SK-N-SH (cell line): ENCODE results near the gene IL15RA. TPM values are rescaled to one million over a fixed set of nuclear protein-coding genes. Genes with fewer than 3 reads are reported as not detected.

Source experiments
- CTCF ChIA-PET: fragments of 300-600, 350-600 bp; formaldehyde crosslinking; extraction: SDS; loops from one replicate; lab custom pipeline; 2021; lab: Yijun Ruan, JAX
- POLR2A ChIA-PET: fragments of 350-600 bp; sonication (Branson Sonifier 250); formaldehyde crosslinking; extraction: SDS; loops from one replicate; lab custom pipeline; 2020; ENCODE audit warnings: antibody characterized with exemption, inconsistent platforms; lab: Yijun Ruan, JAX
- DNase-seq: peaks from one replicate; pipeline ENCODE4 v3.0.0; 2012
- H2AFZ ChIP-seq: fragments of 200-600 bp; sonication (generic); 2 replicates; pipeline ENCODE4 v1.8.1; 2016; ENCODE audit warnings: antibody characterized with exemption, mild to moderate bottlenecking, low read depth
- H3F3A ChIP-seq: fragments of 200-600 bp; sonication (generic); replicated peaks from 2 replicates; pipeline ENCODE3; 2016; ENCODE audit warnings: antibody characterized with exemption, mild to moderate bottlenecking; ENCODE audit not compliant: insufficient read depth
- H3K27ac ChIP-seq, 2 experiments: fragments of 200-500 bp in 1 of 2; fragments of 200-600 bp in 1 of 2; sonication (Bioruptor generic) in 1 of 2; sonication (generic), shearing (Covaris generic) in 1 of 2; 2 replicates each; pipeline versions ENCODE4 v1.5.1 to v1.6.1; 2014 to 2016; ENCODE audit warnings: low read depth in 2 of 2, inconsistent platforms in 1 of 2, low read length in 1 of 2, mild to moderate bottlenecking in 1 of 2, mixed read lengths in 1 of 2
- H3K27me3 ChIP-seq: fragments of 200-600 bp; sonication (generic), shearing (Covaris generic); 2 replicates; pipeline ENCODE4 v1.6.1; 2016; ENCODE audit warnings: mixed run types; ENCODE audit not compliant: insufficient read depth
- H3K36me3 ChIP-seq, 2 experiments: fragments of 200-500 bp in 1 of 2; fragments of 200-600 bp in 1 of 2; sonication (Bioruptor generic) in 1 of 2; sonication (generic) in 1 of 2; replicated peaks in 1 of 2; 2 replicates each; pipeline versions ENCODE3 to v1.5.1; 2014 to 2016; ENCODE audit warnings: low read length in 1 of 2, mild to moderate bottlenecking in 1 of 2; ENCODE audit not compliant: insufficient read depth in 2 of 2, control insufficient read depth in 1 of 2
- H3K4me1 ChIP-seq, 2 experiments: fragments of 200-500 bp in 1 of 2; fragments of 200-600 bp in 1 of 2; sonication (Bioruptor generic) in 1 of 2; sonication (generic), shearing (Covaris generic) in 1 of 2; 2 replicates each; pipeline versions ENCODE4 v1.5.1 to v1.6.1; 2014 to 2016; ENCODE audit warnings: low read depth in 1 of 2, low read length in 1 of 2, mixed run types in 1 of 2; ENCODE audit not compliant: insufficient read depth in 2 of 2, control insufficient read depth in 1 of 2
- H3K4me2 ChIP-seq: fragments of 200-600 bp; sonication (generic), shearing (Covaris generic); 2 replicates; pipeline ENCODE4 v1.6.1; 2017; ENCODE audit warnings: mixed run types
- H3K4me3 ChIP-seq, 2 experiments: fragments of 200-500 bp in 1 of 2; fragments of 200-600 bp in 1 of 2; sonication (Bioruptor generic) in 1 of 2; sonication (generic), shearing (Covaris generic) in 1 of 2; 2 replicates each; pipeline versions ENCODE4 v1.5.1 to v1.8.1; 2014 to 2016; ENCODE audit warnings: low read depth in 2 of 2, inconsistent platforms in 1 of 2, low read length in 1 of 2, mild to moderate bottlenecking in 1 of 2, mixed read lengths in 1 of 2, moderate library complexity in 1 of 2
- H3K79me2 ChIP-seq: fragments of 200-600 bp; sonication (generic); 2 replicates; pipeline ENCODE4 v1.8.1; 2017; ENCODE audit warnings: mild to moderate bottlenecking; ENCODE audit not compliant: insufficient read depth
- H3K9ac ChIP-seq: fragments of 200-600 bp; sonication (generic); 2 replicates; pipeline ENCODE4 v1.6.1; 2017; ENCODE audit warnings: mixed run types
- H3K9me2 ChIP-seq: fragments of 200-600 bp; sonication (generic); 2 replicates; pipeline ENCODE4 v1.6.1; 2017; ENCODE audit warnings: mixed run types
- H3K9me3 ChIP-seq: fragments of 200-600 bp; sonication (generic); 2 replicates; pipeline ENCODE4 v1.6.1; 2017; ENCODE audit warnings: mixed run types, mild to moderate bottlenecking, moderate library complexity
- H4K20me1 ChIP-seq: fragments of 200-600 bp; sonication (generic); 2 replicates; pipeline ENCODE4 v1.6.1; 2017; ENCODE audit warnings: mild to moderate bottlenecking, mixed run types; ENCODE audit not compliant: insufficient read depth
- ELF1 ChIP-seq: IDR thresholded peaks from 2 replicates; pipeline ENCODE4 v1.4.0; 2012
- EZH2phosphoT487 ChIP-seq: fragments of 200-600 bp; sonication (generic); IDR thresholded peaks from 2 replicates; pipeline ENCODE4 v1.6.1; 2017; ENCODE audit warnings: low read depth, mixed run types, mild to moderate bottlenecking, antibody characterized with exemption, moderate library complexity, borderline replicate concordance
- FOSL2 ChIP-seq: IDR thresholded peaks from 2 replicates; pipeline ENCODE4 v1.4.0; 2012; ENCODE audit warnings: low read depth, mild to moderate bottlenecking, moderate library complexity, borderline replicate concordance
- GABPA ChIP-seq: IDR thresholded peaks from 2 replicates; pipeline ENCODE4 v1.4.0; 2012; ENCODE audit warnings: low read depth, mild to moderate bottlenecking
- GATA2 ChIP-seq: sonication (generic); formaldehyde crosslinking; IDR thresholded peaks from 2 replicates; pipeline ENCODE4 v1.5.0; 2020; ENCODE audit warnings: mild to moderate bottlenecking, missing genetic modification reagents
- MAX ChIP-seq: IDR thresholded peaks from 2 replicates; pipeline ENCODE4 v1.4.0; 2012; ENCODE audit warnings: low read depth
- MEF2A ChIP-seq: IDR thresholded peaks from 2 replicates; pipeline ENCODE4 v1.4.0; 2012; ENCODE audit warnings: low read depth, borderline replicate concordance
- NRF1 ChIP-seq: IDR thresholded peaks from 2 replicates; pipeline ENCODE4 v1.6.1; 2012; ENCODE audit warnings: low read depth, mild to moderate bottlenecking, low read length
- PBX3 ChIP-seq: IDR thresholded peaks from 2 replicates; pipeline ENCODE4; 2012
- RCOR1 ChIP-seq: fragments of 150-350 bp; IDR thresholded peaks from 2 replicates; pipeline ENCODE4 v1.6.1; 2017; ENCODE audit warnings: antibody characterized with exemption, low read length
- REST ChIP-seq: IDR thresholded peaks from 2 replicates; pipeline ENCODE4 v1.6.1; 2012; ENCODE audit warnings: mild to moderate bottlenecking, low read depth, low read length, moderate library complexity
- RXRA ChIP-seq: IDR thresholded peaks from 2 replicates; pipeline ENCODE4 v1.4.0; 2012; ENCODE audit warnings: low read depth, mild to moderate bottlenecking, borderline replicate concordance
- SIN3A ChIP-seq: IDR thresholded peaks from 2 replicates; pipeline ENCODE4 v1.6.1; 2012; ENCODE audit warnings: low read depth, mild to moderate bottlenecking, low read length, moderate library complexity, borderline replicate concordance
- TAF1 ChIP-seq: IDR thresholded peaks from 2 replicates; pipeline ENCODE4 v1.6.1; 2012; ENCODE audit warnings: low read depth, mild to moderate bottlenecking, low read length, moderate library complexity, borderline replicate concordance
- TEAD4 ChIP-seq: IDR thresholded peaks from 2 replicates; pipeline ENCODE4 v1.4.0; 2012; ENCODE audit warnings: mild to moderate bottlenecking, borderline replicate concordance; ENCODE audit not compliant: insufficient read depth
- USF2 ChIP-seq: fragments of 150-350 bp; IDR thresholded peaks from 2 replicates; pipeline ENCODE4 v1.6.1; 2017; ENCODE audit warnings: antibody characterized with exemption, low read length, low read depth, borderline replicate concordance
- YY1 ChIP-seq: IDR thresholded peaks from 2 replicates; pipeline ENCODE4 v1.4.0; 2012; ENCODE audit warnings: low read depth, mild to moderate bottlenecking
- WGBS: methylation state at CpG from one replicate; pipeline ENCODE4 v1.1.6; 2017; ENCODE audit warnings: low lambda C conversion rate; 5-methylcytosine and 5-hydroxymethylcytosine counted together
- polyA plus RNA-seq, 3 experiments: library from polyadenylated mRNA; depleted of rRNA; stranded (reverse); fragments of >200 nt; gene quantifications; 2 replicates each; pipeline ENCODE4 v1.2.3, GENCODE V29; 2012

Gene IL15RA
- polyA plus RNA-seq, 1 of the 3 experiments (the other 2 are of a cell fraction), result 2.1 TPM

GRCh38 chr10:5987747-5988146 is 10.4 kb upstream of the IL15RA start:
- CTCF ChIA-PET, result interaction anchor here (1.0 kb wide), 1 partner anchor 28 kb away, joined by 4 read pairs; no protein-coding TSS in a partner anchor
- TF ChIP-seq TAF1 (no peak), GABPA (no peak), NRF1 (no peak), USF2 (no peak), YY1 (no peak), SIN3A (no peak), ELF1 (no peak), PBX3 (no peak), MEF2A (no peak), FOSL2 (no peak), GATA2 (CRISPR knock-in tag) (no peak), EZH2phosphoT487 (no peak), MAX (no peak), TEAD4 (no peak), REST (no peak), RXRA (no peak), RCOR1 (no peak)
- TF ChIP-seq, all 33 proteins: peak for 0
- H4K20me1 ChIP-seq, result no peaks in the 10 kb centered on the region
- no peaks in the 10 kb centered on the region for H3K79me2 ChIP-seq
- H3F3A ChIP-seq, result no peaks in the 10 kb centered on the region
- H3K4me2 ChIP-seq, result no peak overlapping the region
- H3K9me3 ChIP-seq, result no peaks in the 10 kb centered on the region; the same call in 1 of the 2 replicates
- POLR2A ChIA-PET, result no interaction called here
- H3K4me1 ChIP-seq, result no peaks in the 10 kb centered on the region
- WGBS, result 33% methylated on average over 4 of the region's 4 CpGs
- H3K4me3 ChIP-seq, result no peak overlapping the region
- H2AFZ ChIP-seq, result no peak overlapping the region
- peaks cover 18% of the 10 kb centered on the region; the same call in 1 of the 2 replicates for H3K27me3 ChIP-seq
- no peaks in the 10 kb centered on the region for H3K36me3 ChIP-seq
- no peak overlapping the region for H3K9ac ChIP-seq
- H3K27ac ChIP-seq, result no peak overlapping the region
- H3K9me2 ChIP-seq, result no peaks in the 10 kb centered on the region
- DNase-seq, result no peak
